Omental fat pad (tissue), 4 donors: Measurements from ENCODE around the gene CLDN3. TPM values are rescaled to one million over a fixed set of nuclear protein-coding genes. Genes with fewer than 3 reads are reported as not detected.

ENCODE experiments used
- ATAC-seq: fragments of 150-250 bp; one replicate; pipeline ENCODE4 v1.9.1; 2016; ENCODE audit warnings: mild to moderate bottlenecking, moderate library complexity; ENCODE audit not compliant: low FRiP score
- DNase-seq: peaks from one replicate; pipeline ENCODE4 v3.0.0-alpha.2; 2019; ENCODE audit warnings: low spot score
- total RNA-seq, 4 donors: library from RNA; depleted of rRNA; stranded (reverse); fragments of >200 nt; gene quantifications; one replicate each; pipeline ENCODE4 v1.1.0, GENCODE V29; 2016
- TF ChIP-seq, protein P1 (sequence below), 3 donors: fragments of 450-650 bp; IDR thresholded peaks; one replicate each; pipeline ENCODE4 v1.5.1; 2016 to 2017; ENCODE audit warnings: antibody characterized with exemption in 3 of 3, mild to moderate bottlenecking in 3 of 3, moderate library complexity in 2 of 3

The CLDN3 gene
- total RNA-seq, 4 donors from 2014 or later: 0.28 TPM; not detected in 3

DNA sequence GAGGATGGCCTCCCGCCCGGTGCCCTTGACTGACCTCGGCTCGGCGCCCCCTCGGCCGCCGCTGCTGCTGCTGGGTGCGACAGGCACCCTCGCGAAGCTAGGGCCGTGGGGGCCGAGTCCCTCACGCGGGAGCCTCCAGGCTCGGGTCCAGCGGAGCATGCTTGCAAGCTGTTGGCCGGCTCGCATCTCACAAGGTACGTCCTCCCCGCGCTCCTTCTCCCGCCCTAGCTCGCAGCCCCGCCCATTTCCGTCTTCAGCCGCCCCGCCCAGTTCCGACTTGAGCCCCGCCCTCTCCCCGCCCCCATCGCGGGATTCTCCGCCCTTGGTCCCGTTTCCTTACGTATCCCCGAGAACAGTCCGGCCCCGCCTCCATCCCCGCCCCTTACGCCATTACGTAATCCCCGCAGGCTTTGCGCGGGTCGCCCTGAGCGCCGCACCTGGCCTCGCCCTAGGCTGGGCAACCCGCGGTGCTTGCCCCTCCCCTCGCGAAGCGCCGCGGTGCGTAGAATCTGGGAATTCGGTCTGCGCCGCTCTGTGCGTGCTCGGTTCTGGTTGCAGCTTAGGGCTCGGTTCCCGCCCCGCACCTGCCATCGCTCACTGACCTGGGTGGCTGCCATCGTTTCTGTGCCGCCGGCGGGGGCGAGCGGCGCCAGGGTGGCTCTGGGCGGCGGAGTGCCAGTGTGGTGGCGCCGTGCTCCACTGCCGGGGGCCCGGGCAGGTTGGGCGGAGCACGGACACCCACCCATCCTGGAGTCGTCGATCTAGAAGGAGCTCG lies 31.3 kb downstream of the CLDN3 start, which contains the start of gene ABHD11:
Gene ABHD11, minus strand, starts transcription at position 191 of the 775 bp plus-strand sequence. Its CDS starts 32 bp downstream, at position 159.
- peak; percentile 92 for ATAC-seq
- TF ChIP-seq, protein P1, sequence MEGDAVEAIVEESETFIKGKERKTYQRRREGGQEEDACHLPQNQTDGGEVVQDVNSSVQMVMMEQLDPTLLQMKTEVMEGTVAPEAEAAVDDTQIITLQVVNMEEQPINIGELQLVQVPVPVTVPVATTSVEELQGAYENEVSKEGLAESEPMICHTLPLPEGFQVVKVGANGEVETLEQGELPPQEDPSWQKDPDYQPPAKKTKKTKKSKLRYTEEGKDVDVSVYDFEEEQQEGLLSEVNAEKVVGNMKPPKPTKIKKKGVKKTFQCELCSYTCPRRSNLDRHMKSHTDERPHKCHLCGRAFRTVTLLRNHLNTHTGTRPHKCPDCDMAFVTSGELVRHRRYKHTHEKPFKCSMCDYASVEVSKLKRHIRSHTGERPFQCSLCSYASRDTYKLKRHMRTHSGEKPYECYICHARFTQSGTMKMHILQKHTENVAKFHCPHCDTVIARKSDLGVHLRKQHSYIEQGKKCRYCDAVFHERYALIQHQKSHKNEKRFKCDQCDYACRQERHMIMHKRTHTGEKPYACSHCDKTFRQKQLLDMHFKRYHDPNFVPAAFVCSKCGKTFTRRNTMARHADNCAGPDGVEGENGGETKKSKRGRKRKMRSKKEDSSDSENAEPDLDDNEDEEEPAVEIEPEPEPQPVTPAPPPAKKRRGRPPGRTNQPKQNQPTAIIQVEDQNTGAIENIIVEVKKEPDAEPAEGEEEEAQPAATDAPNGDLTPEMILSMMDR (IDR thresholded peaks at IDR 0.05): no peak

DNA sequence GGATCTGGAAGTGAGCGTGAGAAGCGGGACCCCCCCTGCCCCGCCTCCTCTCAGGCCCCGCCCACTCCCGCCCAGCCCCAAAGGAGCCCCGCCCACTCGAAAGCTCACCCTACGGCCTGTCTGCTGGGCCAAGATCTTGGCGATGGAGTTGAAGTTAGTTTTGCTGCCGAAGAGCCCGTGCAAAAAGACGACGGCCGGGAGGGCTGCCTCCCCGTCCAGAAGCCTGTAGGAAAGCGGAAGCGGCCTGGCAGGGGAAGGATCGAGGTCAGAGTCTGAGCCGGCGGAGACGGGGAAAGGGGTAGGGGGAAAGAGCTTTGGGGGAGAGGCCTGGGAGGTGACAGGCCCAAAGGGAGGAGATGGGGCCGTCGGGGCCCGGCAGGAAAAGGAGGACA lies 31.9 kb downstream of the CLDN3 start:
- TF ChIP-seq, protein P1 (IDR thresholded peaks at IDR 0.05): no peak
- peak; percentile 51 for DNase-seq
- ATAC-seq: no peak

More for the DNA sequence above, 31.3 kb downstream of the CLDN3 start, which contains the start of gene ABHD11:
- DNase-seq: peak; percentile 96

DNA sequence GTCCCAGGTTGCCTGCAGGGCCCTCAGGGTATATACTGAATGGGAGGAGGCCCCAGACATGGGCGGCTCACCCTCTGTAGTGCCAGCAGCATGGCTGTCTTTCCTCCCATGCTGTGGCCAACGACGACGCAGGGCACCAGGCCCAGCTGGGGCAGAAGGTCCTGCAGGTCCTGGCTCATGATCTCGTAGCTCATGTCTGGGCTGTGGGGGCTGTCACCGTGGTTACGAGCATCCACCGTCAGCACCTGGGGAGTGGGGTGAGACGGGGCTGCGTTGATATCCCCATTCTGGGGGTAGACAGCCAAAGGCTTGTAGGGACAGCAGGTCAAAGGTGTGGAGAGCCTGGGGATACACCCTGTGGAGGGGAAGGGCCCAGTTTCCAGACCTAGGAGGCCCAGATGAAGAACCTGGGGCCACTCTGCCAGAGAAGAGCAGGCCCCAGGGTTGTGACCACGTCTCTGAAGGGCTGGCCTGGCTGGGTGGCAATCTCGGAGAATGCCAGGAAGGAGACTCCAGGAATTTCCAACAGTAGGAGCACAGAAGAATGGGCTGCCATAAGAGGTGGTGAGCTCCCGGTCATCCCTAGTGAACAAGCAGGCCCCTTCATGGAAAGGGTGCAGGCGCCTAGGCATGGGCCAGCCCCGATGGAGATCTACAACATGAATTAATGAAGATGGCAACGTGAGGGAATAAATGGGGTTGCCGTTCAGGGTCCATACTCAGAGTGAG lies 32.4 kb downstream of the CLDN3 start:
- DNase-seq (no peak), ATAC-seq (no peak)
- TF ChIP-seq, protein P1 (IDR thresholded peaks at IDR 0.05): no peak

DNA sequence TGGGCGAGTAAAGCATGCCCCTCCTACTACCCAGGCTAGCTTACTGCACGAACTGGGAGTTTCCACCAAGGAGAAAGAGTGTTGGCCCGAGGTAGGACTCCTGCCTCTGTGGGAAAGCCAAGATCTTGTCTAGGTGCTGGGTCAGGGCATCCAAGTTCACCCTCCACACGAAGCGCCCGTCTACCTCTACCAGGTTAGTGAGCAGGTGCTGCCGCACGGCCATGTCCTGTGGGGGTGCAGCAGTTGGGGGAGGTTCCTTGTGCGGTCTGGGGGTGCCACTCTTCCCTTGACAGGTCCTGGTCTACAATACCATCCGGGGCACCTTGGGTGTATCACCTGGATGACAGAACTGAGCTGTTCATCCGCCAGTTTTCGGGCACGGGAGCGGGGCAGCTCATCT lies 33.2 kb downstream of the CLDN3 start:
- TF ChIP-seq, protein P1 (IDR thresholded peaks at IDR 0.05): no peak
- ATAC-seq: no peak
- no peak for DNase-seq

DNA sequence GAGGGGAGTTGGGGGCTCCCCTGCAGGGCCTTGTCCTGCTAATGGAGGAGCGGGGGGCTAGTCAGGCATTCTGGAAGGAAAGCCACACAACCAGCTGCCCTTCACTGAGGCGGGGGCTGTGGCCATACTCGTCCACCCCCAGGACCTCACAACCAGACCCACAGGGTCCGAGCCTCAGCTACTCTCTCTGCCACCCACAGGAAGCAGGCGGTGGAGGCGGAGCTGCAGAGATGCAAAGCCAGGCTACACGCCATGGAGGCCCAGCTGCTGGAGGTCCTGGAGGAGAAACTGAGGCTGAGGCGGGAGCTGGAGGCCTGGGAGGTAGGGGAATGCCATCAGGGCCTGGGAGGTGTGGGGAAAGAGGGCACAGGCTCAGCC lies 34.6 kb downstream of the CLDN3 start:
- no peak for DNase-seq
- TF ChIP-seq, protein P1 (IDR thresholded peaks at IDR 0.05): no peak
- no peak for ATAC-seq

DNA sequence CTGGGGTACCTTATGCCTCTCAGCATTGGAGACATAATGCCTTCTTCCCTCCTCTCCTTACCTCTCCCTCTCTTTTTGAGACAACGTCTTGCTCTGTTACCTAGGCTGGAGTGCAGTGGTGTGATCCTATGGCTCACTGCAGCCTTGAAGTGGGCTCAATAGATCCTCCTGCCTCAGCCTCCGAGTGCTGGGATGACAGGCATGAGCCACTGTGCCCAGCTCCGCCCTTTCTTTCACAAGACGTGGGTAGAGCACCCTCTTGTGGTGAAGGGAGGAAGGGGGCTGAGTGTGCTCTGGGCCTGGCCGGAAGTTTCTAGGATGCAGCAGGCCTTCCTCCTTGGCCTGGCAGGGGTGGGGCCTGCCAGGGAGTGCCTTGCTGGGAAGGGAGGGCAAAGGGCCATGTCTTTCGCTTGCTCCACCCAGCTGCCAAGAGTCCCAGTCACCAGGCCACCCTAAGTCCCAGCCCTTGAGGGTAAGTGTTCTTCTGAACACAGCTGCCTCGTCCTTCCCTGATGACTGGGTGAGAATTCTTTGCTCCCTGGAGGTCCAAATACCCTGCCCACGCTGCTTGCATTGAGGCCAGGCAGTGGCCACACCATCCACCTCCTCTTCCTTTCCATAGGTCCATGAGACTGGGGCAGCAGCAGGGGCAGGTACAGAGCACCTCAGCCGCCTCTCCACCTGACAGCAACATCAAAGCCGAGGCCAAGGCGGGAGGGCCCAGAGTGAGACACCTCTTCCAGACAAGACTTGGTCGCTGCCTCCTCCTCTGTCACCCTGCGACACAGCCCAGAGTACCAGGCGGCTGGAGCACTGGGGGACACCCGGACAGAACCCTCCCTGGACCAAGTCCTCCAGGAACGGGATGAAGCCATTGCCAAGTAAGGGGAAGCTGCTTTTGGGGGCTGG lies 35.2 kb downstream of the CLDN3 start:
- no peak for ATAC-seq
- TF ChIP-seq, protein P1 (IDR thresholded peaks at IDR 0.05): no peak
- DNase-seq: no peak
